ENCODE data around the gene SLC22A23.

Gene SLC22A23

DNA sequence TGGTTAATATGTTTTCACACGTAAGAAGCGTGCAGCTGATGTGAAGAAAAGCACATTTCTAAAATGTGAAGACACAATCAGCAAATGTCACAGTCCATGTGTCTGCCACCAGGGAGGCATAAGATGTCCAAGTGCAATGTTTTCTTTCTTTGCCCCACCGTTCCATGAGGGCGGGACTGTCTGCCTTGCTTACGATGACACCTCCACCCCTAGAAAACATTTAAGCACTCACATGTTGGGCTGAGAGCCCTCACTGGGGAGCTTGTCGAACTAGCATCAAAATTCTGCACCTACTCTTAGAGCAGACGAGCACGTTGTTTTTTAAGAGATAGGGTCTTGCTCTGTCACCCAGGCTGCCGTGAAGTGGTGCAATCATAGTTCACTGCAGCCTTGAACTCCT lies 140.5 kb downstream of the SLC22A23 start:
- H3K27ac ChIP-seq (ENCODE audit: extremely low read depth, low read depth, low read length), result no peak overlapping the region
- TF ChIP-seq ZNF324 (tag by site-specific recombination; IDR thresholded peaks at IDR 0.05) (no peak), WT1 (tag by site-specific recombination; IDR thresholded peaks at IDR 0.05) (no peak), ZNF239 (tag by site-specific recombination; IDR thresholded peaks at IDR 0.05) (no peak), ZBTB7A (tag by site-specific recombination; IDR thresholded peaks at IDR 0.05; ENCODE audit: low read depth) (no peak), ZNF202 (tag by site-specific recombination; IDR thresholded peaks at IDR 0.05; ENCODE audit: borderline replicate concordance) (no peak), ZNF341 (tag by site-specific recombination; IDR thresholded peaks at IDR 0.05; ENCODE audit: low read depth) (no peak), ZFP41 (tag by site-specific recombination; IDR thresholded peaks at IDR 0.05; ENCODE audit: borderline replicate concordance) (no peak)
- TF ChIP-seq, protein P1, sequence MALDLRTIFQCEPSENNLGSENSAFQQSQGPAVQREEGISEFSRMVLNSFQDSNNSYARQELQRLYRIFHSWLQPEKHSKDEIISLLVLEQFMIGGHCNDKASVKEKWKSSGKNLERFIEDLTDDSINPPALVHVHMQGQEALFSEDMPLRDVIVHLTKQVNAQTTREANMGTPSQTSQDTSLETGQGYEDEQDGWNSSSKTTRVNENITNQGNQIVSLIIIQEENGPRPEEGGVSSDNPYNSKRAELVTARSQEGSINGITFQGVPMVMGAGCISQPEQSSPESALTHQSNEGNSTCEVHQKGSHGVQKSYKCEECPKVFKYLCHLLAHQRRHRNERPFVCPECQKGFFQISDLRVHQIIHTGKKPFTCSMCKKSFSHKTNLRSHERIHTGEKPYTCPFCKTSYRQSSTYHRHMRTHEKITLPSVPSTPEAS (tag by site-specific recombination; IDR thresholded peaks at IDR 0.05), result no peak
- TF ChIP-seq, protein P2, sequence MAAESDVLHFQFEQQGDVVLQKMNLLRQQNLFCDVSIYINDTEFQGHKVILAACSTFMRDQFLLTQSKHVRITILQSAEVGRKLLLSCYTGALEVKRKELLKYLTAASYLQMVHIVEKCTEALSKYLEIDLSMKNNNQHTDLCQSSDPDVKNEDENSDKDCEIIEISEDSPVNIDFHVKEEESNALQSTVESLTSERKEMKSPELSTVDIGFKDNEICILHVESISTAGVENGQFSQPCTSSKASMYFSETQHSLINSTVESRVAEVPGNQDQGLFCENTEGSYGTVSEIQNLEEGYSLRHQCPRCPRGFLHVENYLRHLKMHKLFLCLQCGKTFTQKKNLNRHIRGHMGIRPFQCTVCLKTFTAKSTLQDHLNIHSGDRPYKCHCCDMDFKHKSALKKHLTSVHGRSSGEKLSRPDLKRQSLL (tag by site-specific recombination; IDR thresholded peaks at IDR 0.05), result no peak
- no peaks in the 10 kb centered on the region for H3K9me3 ChIP-seq (ENCODE audit: control insufficient read depth, insufficient read depth, low read depth, low read length)
- H3K36me3 ChIP-seq (ENCODE audit: control insufficient read depth in 2 of 2, insufficient read depth in 1 of 2, low read length in 2 of 2), result peaks cover 0 to 11% of the 10 kb centered on the region in 2 experiments; a peak in 1 of 3 replicates
- POLR2A ChIA-PET, result no interaction called here
- CTCF ChIA-PET, result no interaction called here
- H3K4me3 ChIP-seq (ENCODE audit: low read depth, low read length), result no peak overlapping the region
- H3K4me1 ChIP-seq (ENCODE audit: control insufficient read depth, insufficient read depth, low read length), result no peaks in the 10 kb centered on the region

DNA sequence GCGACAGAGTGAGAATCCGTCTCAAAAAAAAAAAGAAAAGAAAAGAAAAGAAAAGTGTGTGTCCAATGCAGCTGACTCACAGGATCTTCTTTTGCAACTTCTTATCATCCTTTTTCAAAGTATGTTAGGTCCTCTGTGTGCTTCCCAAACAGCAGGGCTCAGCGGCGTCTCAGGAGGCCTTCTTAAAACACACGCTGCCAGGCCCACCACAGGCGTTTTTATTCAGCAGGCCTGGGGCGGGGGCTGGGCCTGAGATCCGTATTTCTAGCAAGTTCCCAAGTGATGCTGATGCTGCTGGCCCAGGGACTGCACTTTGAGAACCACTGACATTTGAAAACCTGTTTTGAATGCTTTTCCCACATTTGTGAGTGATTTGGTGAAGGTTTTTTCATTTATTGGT lies 141.0 kb downstream of the SLC22A23 start:
- CTCF ChIA-PET, result no interaction called here
- Histone ChIP-seq H3K27ac (ENCODE audit: extremely low read depth, low read depth, low read length) (no peak overlapping the region), H3K4me3 (ENCODE audit: low read depth, low read length) (no peak overlapping the region), H3K9me3 (ENCODE audit: control insufficient read depth, insufficient read depth, low read depth, low read length) (no peaks in the 10 kb centered on the region), H3K4me1 (ENCODE audit: control insufficient read depth, insufficient read depth, low read length) (no peaks in the 10 kb centered on the region), H3K36me3 (ENCODE audit: control insufficient read depth in 2 of 2, insufficient read depth in 1 of 2, low read length in 2 of 2) (peaks cover 0 to 8% of the 10 kb centered on the region in 2 experiments; a peak in 1 of 3 replicates)
- TF ChIP-seq, protein P3, sequence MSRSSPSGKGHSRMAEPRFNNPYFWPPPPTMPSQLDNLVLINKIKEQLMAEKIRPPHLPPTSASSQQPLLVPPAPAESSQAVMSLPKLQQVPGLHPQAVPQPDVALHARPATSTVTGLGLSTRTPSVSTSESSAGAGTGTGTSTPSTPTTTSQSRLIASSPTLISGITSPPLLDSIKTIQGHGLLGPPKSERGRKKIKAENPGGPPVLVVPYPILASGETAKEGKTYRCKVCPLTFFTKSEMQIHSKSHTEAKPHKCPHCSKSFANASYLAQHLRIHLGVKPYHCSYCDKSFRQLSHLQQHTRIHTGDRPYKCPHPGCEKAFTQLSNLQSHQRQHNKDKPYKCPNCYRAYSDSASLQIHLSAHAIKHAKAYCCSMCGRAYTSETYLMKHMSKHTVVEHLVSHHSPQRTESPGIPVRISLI (tag by site-specific recombination; IDR thresholded peaks at IDR 0.05), result no peak
- TF ChIP-seq KLF16 (tag by site-specific recombination; IDR thresholded peaks at IDR 0.05) (no peak), ZNF560 (tag by site-specific recombination; IDR thresholded peaks at IDR 0.05; ENCODE audit: borderline replicate concordance) (no peak), ZNF155 (tag by site-specific recombination; IDR thresholded peaks at IDR 0.05) (no peak), ZNF138 (tag by site-specific recombination; IDR thresholded peaks at IDR 0.05; ENCODE audit: borderline replicate concordance) (no peak), ZNF776 (tag by site-specific recombination; IDR thresholded peaks at IDR 0.05; ENCODE audit: borderline replicate concordance) (no peak), GFI1B (tag by site-specific recombination; IDR thresholded peaks at IDR 0.05) (no peak), ZNF292 (tag by site-specific recombination; IDR thresholded peaks at IDR 0.05; ENCODE audit: borderline replicate concordance, low read depth) (no peak), ZNF311 (tag by site-specific recombination; IDR thresholded peaks at IDR 0.05; ENCODE audit: borderline replicate concordance) (no peak), SALL2 (tag by site-specific recombination; IDR thresholded peaks at IDR 0.05; ENCODE audit: borderline replicate concordance) (no peak), ZXDB (tag by site-specific recombination; IDR thresholded peaks at IDR 0.05) (no peak), REPIN1 (tag by site-specific recombination; IDR thresholded peaks at IDR 0.05; ENCODE audit: low read depth) (no peak), ZNF223 (tag by site-specific recombination; IDR thresholded peaks at IDR 0.05) (no peak)
- TF ChIP-seq, protein P4, sequence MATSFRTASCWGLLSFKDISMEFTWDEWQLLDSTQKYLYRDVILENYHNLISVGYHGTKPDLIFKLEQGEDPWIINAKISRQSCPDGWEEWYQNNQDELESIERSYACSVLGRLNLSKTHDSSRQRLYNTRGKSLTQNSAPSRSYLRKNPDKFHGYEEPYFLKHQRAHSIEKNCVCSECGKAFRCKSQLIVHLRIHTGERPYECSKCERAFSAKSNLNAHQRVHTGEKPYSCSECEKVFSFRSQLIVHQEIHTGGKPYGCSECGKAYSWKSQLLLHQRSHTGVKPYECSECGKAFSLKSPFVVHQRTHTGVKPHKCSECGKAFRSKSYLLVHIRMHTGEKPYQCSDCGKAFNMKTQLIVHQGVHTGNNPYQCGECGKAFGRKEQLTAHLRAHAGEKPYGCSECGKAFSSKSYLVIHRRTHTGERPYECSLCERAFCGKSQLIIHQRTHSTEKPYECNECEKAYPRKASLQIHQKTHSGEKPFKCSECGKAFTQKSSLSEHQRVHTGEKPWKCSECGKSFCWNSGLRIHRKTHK (tag by site-specific recombination; IDR thresholded peaks at IDR 0.05), result no peak
- TF ChIP-seq, protein P5, sequence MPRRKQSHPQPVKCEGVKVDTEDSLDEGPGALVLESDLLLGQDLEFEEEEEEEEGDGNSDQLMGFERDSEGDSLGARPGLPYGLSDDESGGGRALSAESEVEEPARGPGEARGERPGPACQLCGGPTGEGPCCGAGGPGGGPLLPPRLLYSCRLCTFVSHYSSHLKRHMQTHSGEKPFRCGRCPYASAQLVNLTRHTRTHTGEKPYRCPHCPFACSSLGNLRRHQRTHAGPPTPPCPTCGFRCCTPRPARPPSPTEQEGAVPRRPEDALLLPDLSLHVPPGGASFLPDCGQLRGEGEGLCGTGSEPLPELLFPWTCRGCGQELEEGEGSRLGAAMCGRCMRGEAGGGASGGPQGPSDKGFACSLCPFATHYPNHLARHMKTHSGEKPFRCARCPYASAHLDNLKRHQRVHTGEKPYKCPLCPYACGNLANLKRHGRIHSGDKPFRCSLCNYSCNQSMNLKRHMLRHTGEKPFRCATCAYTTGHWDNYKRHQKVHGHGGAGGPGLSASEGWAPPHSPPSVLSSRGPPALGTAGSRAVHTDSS (tag by site-specific recombination; IDR thresholded peaks at IDR 0.05), result no peak
- POLR2A ChIA-PET, result no interaction called here
